GM12878 (cell line): Measurements from ENCODE around the gene BLOC1S5.
"Not testable (repeated sequence)": the region's sequence is repeated elsewhere in the genome, so short reads cannot be mapped to it uniquely, and the experiment has no call there.

Source experiments
- BHLHE40 ChIP-seq, 2 experiments: fragments of 450-650 bp in 1 of 2; IDR thresholded peaks; 2 replicates each; pipeline ENCODE4 v1.6.1; 2011 to 2017; ENCODE audit warnings: low read depth in 2 of 2, borderline replicate concordance in 1 of 2, improper control_type of control experiment in 1 of 2, low read length in 1 of 2, mild to moderate bottlenecking in 1 of 2
- MAX ChIP-seq: IDR thresholded peaks from 2 replicates; pipeline ENCODE4 v1.6.1; 2012; ENCODE audit warnings: low read depth, low read length, improper control_type of control experiment
- POLR2A ChIP-seq: IDR thresholded peaks from 2 replicates; pipeline ENCODE4 v1.6.1; 2011; ENCODE audit warnings: low read depth, mild to moderate bottlenecking, low read length
- RB1 ChIP-seq: fragments of 450-650 bp; formaldehyde crosslinking; IDR thresholded peaks from 2 replicates; pipeline ENCODE4 v1.6.1; 2017; ENCODE audit warnings: mild to moderate bottlenecking, borderline replicate concordance
- SMAD1 ChIP-seq: fragments of 450-650 bp; IDR thresholded peaks from 2 replicates; pipeline ENCODE4 v1.6.1; 2018; ENCODE audit warnings: mild to moderate bottlenecking, low read depth; ENCODE audit not compliant: partially characterized antibody
- TAF1 ChIP-seq: IDR thresholded peaks from 2 replicates; pipeline ENCODE4 v1.6.1; 2011; ENCODE audit warnings: mild to moderate bottlenecking, low read depth, low read length, borderline replicate concordance
- ZNF24 ChIP-seq: fragments of 450-650 bp; IDR thresholded peaks from 2 replicates; pipeline ENCODE4 v1.6.1; 2017; ENCODE audit warnings: antibody characterized with exemption, mild to moderate bottlenecking

GRCh38 chr6:8045769-8046168 is 18.4 kb downstream of the BLOC1S5 start:
- TF ChIP-seq POLR2A; TAF1; ZNF24; MAX; RB1; SMAD1; BHLHE40 (IDR thresholded peaks at IDR 0.05; ENCODE audit: borderline replicate concordance in 1 of 2, low read depth in 2 of 2, low read length in 1 of 2): not testable (repeated sequence)
